T47D (cell line): Measurements from ENCODE around the gene MARK2.
A peak's percentile ranks its signal among the peaks of the same experiment; 100 is the strongest.

ENCODE experiments used
- DNase-seq, 2 experiments: peaks; one replicate each; pipeline versions ENCODE4 v3.0.0 to v3.0.0-alpha.2; 2011 to 2012; ENCODE audit warnings: low read depth in 1 of 2, low spot score in 1 of 2
- JUND ChIP-seq: IDR thresholded peaks from 2 replicates; pipeline ENCODE4 v1.6.1; 2012; ENCODE audit warnings: low read depth
- in situ Hi-C: cut with HindIII; loops from 2 replicates; pipeline ENCODE4 v1.10.0; 2016; ENCODE audit warnings: low sequenced_read_pairs, low pct_unique_long_range_greater_than_20kb

MARK2 gene

DNA sequence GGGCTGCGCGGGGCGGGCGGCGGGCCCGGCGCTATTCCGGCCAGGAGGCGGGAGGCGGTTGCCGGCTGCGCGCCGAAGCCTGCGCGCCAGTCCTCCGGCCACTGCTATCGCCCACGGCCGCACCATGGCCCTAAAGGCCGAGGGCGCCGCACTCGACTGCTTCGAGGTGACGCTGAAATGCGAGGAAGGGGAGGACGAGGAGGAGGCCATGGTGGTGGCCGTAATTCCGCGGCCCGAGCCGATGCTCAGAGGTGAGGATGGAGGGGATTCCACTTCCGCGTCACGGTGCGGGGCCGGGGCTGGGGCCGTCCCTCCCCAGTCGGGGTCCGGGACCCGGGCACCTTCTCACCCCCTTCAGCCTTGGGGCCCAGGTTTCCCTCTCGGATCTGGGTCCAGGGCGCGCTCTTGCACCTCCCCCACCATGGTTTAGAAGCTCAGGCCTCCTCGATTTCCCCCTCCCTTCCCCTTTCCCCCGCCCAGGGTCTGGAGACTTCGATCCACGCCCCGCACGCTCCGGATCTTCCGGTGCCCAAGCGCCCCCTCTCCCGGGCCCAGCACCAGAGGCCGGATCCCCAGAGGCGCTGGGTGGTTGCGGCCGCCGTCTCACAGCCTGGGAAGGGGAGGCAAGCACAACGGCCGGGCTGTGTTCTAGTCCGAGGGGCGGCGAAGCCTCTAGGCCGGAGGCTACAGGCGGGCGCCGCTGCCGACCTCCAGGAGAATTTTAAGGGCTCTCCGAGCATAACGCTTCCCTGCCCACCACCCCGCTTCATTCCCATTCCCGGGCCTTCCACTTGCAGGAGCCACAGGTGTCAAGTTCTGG, 25.1 kb upstream of the MARK2 start:
- no peak for TF ChIP-seq JUND
- in situ Hi-C loops, result no loop called here
- DNase-seq, result peak; percentile 52 to 63

DNA sequence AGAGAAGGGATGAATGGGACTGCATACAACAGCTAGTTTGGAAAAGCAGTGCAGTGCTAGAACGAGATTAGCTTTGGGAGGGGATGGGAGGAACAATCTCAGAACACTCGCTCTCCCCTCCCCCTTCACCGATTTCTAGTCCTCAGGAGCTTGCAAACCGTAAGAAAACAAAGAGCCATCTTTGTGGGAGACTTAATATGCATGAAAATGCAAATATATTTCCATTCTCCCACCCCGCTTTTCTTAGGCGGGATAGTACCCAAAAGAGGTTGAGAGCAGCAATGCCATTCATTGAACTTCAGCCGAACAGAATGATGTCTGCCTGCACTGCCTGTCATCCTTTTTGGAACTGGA, 24.6 kb upstream of the MARK2 start:
- no peak for DNase-seq
- TF ChIP-seq JUND, result no peak
- in situ Hi-C loops, result no loop called here

DNA sequence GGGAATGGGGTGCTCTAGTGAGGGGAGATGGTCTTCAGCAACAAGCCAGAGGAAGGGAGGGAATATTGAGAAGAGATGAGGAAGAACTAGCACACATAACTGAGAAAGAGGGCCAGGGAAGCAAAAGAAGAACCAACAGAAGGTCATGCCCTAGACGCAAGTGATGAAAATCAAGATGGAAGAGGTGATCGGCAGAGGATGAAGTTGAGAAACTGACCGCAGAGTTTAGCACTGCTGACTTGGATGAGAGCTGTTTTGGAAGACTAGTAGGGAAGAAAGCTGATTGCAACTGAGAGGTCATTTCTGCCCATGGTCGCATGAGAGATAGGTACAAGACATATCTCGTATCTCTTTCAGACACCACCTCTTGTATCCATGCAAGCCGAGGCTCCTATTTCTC, 22.7 kb upstream of the MARK2 start:
- DNase-seq, result no peak
- in situ Hi-C loops, result no loop called here
- TF ChIP-seq JUND, result no peak

DNA sequence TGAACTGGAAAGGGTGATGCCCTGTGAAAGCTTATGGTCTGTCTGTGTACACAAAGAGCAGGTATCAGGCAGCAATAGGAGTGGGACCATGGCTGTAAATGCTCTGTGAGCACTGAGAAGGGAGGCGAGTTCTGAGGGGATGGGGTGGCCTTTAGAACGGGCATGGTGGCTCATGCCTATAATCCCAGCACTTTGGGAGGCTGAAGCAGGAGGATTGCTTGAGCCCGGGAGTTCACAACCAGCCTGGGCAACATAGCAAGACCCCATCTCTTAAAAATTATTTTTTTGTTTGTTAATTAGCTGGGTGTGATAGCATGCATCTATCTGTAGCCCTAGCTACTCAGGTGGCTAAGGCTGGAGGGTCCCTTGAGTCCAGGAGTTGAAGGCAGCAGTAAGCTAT, 22.2 kb upstream of the MARK2 start:
- no peak for TF ChIP-seq JUND
- DNase-seq, result no peak
- in situ Hi-C loops, result no loop called here

DNA sequence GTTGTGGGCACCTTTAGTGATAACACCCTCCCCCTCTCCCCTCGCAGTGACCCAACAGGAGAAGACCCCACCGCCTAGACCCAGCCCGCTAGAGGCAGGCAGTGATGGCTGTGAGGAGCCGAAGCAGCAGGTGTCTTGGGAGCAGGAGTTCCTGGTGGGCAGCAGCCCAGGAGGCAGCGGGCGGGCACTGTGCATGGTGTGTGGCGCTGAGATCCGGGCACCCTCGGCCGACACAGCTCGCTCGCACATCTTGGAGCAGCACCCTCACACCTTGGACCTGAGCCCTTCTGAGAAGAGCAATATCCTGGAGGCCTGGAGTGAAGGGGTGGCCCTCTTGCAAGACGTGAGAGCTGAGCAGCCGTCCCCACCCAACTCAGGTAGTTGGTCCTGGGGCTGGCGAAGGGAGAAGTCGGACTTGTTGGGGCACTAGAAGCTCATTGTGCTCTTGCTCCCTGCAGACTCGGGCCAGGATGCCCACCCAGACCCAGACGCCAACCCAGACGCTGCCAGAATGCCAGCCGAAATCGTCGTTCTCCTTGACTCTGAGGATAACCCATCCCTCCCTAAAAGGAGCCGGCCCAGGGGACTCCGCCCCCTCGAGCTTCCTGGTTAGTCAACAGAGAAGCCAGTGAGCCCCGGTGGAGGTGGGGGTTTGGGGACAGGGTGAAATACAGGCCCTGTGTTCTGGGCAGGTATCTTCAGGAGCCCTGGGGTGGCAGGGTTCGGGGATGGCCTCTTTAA, 21.0 kb upstream of the MARK2 start:
- in situ Hi-C loops, result no loop called here
- DNase-seq, result no peak
- no peak for TF ChIP-seq JUND

DNA sequence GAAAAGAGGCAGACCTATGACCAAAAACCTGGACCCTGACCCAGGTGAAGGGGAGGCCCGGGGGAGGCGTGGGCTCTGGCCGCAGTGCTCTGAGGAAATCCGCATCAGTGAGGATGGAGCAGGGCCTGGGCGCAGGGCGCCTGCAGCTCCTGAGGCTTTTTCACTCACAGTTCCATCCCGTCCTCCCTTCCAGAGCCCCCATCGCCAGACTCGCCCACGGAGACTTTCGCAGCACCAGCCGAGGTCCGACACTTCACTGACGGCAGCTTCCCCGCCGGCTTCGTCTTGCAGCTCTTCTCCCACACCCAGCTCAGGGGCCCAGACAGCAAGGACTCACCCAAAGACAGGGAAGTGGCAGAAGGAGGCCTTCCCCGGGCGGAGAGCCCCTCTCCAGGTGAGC, 20.3 kb upstream of the MARK2 start:
- TF ChIP-seq JUND, result no peak
- in situ Hi-C loops, result no loop called here
- no peak for DNase-seq

DNA sequence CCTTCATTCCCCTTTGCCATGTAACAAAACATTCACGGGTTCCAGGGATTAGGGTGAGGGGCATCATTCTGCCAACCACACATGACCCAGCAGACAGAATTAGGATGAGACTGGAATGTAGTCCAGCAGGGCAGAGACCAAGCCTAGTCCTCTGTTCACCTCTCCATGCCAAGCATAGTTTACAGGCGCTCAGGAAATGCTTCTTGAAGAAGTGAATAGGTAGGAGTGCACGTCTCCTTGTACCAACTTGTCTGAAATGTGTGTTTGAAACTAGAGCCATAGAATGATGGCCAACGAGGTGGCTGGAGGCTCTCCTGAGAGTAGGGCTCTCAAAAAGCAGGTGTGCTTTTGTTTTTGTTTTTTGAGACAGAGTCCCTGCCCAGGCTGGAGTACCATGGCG, 17.5 kb upstream of the MARK2 start:
- no peak for DNase-seq
- in situ Hi-C loops, result no loop called here
- no peak for TF ChIP-seq JUND

DNA sequence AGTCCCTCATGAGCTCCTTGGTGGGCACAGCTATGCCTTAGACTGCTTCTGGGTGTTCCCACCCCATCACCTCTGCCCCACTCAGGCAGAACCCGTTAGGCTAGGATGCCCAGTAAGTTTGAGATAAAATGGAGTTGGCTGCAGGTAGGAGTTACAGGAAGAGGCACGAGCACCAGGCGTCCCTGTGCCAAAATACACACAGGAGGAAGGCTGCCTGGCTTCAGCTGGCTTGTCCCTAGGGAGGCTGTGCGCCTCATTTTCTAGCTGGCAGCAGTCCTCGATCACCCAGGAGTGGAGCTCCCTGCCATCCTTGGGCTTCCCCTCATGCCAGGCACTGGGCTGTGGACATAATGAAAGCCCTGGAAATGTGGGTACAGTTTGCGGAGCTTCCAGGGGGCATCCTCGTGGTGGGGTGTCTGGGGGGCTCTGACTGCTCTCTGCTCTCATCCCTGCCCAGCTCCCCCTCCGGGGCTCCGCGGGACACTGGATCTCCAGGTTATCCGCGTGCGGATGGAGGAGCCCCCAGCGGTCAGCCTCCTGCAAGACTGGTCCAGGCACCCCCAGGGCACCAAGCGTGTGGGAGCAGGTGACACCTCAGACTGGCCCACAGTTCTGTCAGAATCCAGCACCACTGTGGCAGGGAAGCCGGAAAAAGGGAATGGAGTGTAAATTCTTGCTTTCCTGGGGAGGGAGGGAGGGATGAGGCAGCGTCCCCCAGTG, 12.3 kb upstream of the MARK2 start:
- TF ChIP-seq JUND, result no peak
- in situ Hi-C loops, result no loop called here
- peak; percentile 51 to 59 for DNase-seq

DNA sequence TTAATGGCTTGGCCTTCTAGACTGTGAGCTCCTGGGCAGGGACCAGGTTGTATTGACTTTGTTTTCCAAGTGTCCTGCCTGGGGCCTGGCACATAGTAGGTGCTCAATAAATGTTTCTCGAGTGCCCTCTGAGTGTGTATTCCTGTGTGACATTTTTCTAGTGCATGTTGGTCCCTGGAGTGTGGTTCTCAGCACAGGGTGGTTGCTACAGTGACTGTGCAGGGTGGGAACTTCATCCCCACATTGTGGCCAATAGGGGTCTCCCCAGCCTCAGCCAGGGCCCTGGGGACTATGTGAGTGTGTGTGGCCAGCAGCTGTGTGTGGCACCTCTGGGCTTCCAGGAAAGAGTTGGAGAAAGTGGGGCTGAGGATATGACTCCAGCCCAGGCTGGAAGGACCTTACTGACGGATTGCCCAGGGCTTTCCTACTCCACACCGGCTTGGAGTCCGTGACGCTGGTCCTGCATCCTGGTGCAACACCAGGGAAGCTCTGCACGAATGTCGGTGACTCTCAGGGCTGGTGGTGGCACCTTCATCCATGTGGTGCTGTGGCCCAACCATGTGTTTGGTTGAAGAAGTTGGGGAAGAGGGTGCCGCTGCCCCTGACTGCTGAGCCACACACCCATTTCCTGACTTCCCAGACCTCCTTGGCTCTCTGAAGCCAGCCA, 9.0 kb upstream of the MARK2 start:
- in situ Hi-C loops, result no loop called here

DNA sequence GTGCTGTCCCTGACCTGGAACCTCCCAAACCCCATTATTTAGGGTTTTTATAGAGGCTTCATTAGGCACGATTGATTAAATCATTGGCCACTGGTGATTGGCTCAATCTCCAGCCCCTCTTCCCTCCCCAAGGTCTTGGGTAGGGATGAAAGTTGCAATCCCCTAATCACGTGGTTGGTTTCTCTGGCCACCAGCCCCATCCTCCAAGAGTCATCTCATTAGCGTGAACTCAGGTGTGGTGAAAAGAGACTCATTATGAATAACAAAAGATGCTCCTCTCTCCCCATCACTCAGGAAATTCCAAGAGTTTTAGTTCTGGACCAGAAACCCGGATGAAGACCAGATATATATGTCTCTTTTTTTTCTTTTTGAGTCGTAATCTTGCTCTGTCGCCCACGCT, 7.6 kb upstream of the MARK2 start:
- no peak for TF ChIP-seq JUND
- in situ Hi-C loops, result no loop called here
- DNase-seq, result no peak

More for the DNA sequence above, 9.0 kb upstream of the MARK2 start:
- peak in 1 of 2 experiments; percentile 50 for DNase-seq
- TF ChIP-seq JUND, result no peak

DNA sequence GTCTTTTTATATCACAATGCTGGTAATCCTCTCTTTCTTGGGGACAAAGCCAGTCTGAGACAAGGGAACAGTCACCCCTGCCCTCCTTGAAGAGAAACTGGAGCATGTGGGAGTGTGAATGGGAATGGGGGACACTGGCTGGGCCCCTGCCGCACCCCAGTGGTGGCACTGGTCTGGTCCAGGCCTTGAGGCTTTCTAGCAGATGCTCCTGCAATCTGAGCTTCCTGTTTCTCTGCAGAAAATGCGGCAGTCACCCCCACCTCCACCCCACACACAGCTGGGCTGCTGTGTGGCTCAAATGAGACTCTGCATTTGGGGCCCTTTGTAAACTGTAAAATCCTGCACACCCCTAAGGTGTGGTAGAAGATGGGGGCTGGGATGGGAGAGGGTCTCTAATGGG, 6.6 kb upstream of the MARK2 start:
- in situ Hi-C loops, result no loop called here
- DNase-seq, result no peak

DNA sequence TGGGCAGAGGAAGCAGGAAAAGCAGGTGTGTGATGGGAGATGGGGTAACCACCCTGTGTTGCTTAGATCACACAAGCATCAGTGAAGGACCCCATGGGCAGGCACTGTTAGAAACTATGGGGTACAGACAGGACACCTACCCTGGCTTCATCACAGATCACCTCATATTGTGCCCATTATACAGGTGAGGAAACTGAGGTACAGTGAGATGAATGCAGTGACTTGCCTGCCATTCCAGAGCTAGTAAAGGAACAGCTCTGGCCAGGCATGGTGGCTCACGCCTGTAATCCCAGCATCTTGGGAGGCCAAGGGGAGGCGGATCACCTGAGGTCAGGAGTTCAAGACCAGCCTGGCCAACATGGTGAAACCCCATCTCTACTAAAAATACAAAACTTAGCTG, 5.9 kb upstream of the MARK2 start:
- DNase-seq, result no peak
- in situ Hi-C loops, result no loop called here
- no peak for TF ChIP-seq JUND

More for the DNA sequence above, 6.6 kb upstream of the MARK2 start:
- TF ChIP-seq JUND, result no peak
